ENCODE measurements around the gene CORO2B.

Gene CORO2B

GRCh38 chr15:68574629-68575028, 4.2 kb upstream of the CORO2B start:
- DNase-seq, result no peak

DNA sequence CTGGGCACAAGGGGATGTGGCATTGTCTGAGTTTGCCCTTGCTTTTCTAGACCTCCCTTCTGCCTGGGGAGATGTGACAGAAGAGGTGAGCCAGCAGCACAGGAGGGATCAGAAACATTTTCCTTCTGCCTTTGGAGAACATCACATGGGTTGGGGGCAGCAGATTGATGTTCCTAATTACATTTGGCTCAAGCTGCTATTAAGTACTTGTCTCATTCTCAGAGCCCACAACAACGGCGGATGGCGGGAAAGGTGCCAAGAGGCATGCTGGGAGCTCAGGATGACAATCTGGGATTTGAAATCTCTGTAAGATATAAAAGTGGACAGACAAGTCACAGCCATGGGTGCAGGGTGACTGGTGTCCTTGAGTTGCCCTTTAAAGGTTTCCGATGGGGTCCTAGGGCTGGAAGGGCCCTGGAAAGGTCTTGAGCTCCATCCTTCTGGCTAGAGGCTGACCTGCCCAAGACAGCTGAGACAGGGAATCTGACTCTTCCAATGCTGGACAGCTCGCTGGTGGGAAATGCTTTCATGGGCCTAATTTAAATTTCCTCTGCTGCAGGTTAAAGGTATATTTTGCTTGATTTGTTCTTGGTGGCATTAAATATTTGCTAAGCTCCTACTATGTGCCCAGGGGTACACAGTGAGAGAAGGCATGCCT, 2.4 kb upstream of the CORO2B start:
- no peak for DNase-seq

- no peak for DNase-seq
Observed at GRCh38 chr15:68578175-68578979, 416 bp upstream of the CORO2B start.

DNA sequence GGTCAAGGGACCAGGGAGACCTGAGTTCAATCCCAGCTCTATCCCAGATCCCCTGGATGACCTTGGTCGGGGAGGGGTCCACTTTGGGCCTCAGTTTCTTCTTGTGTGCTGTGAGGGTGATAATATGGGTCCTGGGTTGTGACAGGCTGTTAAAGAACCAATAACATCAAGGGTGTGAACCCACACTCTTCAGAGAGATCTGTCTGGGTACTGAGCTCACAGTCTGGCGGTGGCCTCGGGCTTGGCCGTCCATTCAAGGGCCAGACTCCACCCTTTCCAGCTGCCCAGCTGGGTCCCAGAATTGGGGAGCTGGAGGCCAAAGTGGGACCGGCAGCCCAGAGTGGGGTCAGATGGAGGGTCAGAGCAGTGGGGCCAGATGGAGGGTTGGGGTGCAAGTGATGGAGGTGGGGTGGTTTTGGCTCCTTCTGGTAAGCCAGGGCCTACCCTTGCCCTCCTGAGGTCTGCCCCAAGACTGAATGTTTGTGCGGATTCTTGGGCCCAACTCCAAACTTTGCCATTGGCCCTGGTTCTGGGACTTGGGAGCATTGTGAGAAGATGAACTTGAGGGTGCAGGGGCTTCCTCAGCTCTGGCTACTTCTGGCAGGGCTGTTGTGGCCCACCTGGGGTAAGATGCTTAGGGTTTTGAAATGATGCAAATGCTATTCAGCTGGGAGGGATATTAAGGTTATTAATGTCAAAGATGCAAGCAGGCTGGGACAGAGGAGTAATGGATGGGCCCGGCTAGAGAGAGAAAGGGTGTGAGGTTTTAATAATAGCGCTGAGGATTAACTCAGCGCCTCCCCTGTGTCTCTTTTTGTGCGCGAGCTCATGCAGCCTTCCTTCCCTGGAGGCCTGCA, 1.5 kb downstream of the CORO2B start:
- no peak for DNase-seq

GRCh38 chr15:68580883-68581155, 2.0 kb downstream of the CORO2B start:
- DNase-seq, result no peak

- no peak for DNase-seq
Observed at GRCh38 chr15:68581725-68582124, 2.9 kb downstream of the CORO2B start.

- no peak for DNase-seq
Observed at GRCh38 chr15:68582236-68582635, 3.4 kb downstream of the CORO2B start.

DNA sequence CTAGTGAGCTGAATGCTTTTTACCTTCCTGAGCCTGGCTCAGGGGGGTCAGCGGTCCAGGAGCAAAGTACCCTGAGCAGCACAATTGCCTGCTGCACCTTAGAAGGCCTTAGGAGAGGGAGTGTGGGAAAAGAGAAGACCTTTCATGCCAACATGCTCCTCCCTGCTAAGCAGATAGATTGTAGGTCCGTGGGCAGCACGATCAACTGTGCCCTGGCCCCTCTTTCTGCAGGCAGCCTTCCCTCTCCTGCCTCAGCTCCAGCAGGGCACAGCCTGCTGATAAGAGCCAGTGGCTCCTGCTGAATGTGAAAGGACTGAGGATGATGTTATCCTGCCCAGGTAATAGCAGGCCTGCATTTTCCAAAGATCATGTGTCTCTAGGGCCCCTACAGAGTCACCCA, 4.1 kb downstream of the CORO2B start:
- no peak for DNase-seq

DNA sequence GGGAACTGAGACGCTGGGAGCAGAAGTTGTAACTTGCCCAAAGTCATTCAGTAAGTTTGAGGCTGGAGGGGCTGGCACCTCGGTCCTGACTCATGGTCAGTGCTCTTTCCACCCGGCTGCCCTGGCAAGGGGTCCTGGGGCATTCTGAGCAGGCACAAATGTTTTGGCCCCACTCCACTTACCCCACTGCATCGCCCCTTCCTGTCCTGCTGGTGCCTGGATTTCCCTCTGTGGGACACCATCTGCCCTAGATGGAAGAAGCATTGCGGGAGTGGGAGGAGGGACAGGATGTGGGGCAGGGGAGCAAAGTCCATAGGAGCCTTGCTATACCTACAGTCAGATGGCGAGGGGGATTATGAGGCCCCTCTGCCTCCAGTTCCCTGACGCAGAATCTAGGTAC, 4.5 kb downstream of the CORO2B start:
- DNase-seq, result no peak

- DNase-seq, result no peak
Observed at GRCh38 chr15:68583936-68584755, 5.4 kb downstream of the CORO2B start.

- DNase-seq, result no peak
Observed at GRCh38 chr15:68584756-68585573, 6.2 kb downstream of the CORO2B start.

DNA sequence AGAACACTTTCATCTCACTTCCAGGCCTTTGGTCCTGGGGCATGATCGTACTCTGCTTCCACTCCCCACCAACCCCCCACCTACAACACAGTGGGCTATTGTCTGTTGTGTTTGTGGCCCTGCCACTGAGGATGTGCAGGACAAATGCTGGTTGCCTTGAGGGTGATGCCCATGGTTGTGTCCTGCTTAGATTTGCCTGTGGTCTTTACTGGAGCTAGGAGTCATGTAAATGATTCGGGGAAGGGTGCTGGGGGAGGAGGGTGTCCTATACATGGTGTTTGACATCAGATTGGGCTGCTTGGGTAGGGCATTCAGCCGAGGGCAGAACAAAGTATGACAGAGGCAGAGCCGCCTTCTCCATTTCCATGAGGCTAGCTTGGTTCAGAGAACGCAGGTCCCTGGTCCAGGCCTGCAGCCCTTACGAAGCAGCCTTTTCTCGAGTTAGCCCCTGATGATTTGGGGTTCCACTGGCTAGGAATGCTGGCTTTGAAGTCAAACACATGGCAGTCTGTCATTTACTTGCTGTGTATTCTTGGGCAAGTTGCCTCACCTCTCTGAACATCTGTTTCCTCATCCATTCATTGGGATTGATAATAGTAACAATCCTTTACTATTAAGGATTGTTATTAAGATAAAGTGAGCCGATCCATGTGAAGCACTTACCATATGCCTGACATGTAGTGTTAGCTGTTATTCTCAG, 6.9 kb downstream of the CORO2B start:
- DNase-seq, result no peak

DNA sequence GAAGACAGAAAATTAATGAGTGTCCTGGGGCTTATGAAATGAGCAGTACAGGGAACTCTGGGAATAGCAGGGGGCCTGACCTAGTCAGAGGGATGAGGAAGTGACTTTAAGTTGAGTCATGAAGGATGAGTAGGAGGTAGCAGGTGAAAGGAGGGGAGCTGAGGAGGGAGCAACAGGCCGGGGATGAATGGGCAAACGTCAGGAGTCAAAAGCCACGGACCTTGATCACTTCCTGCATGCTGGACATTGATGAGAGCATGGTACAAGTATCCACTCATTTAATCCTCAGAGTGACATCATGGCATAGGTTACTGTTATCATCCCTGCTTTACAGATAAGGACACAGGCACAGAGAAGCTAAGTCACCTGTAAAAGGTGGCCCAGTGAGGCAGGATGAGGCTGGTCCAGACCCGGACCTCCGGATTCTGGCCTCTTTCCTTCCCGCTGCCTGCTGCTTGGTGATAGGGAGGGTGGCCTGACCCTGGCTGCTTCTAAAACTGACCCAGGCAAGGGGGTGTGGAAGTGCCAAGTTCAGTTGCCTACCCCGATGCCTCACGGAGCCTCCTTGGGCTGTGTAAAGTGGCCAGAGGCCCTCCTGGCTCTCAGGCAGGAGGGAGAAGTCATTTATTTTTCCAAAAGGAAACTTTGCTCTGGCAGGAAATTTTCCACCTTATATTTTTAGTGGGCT, 7.6 kb downstream of the CORO2B start:
- no peak for DNase-seq

- DNase-seq, result no peak
Observed at GRCh38 chr15:68587769-68588385, 9.1 kb downstream of the CORO2B start.

DNA sequence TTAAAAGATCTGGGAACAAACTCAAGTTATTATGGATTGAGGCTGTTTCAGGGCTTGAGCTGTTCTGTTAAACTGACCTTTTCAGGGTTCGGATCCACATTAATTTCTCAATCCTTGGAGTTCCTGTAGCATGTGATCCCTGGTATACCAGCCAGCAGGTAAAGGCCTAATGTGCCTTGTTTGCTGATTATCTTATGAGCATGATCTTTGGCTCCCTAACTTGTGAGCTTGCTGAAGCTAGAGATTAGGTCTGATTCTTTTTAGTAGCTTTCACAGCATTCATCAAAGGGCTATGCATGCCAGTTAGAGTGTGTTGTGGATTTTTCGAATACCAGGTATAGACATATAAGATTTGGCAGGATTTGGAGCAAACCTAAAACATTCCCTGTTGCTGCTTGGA, 10.3 kb downstream of the CORO2B start:
- no peak for DNase-seq

- DNase-seq, result no peak
Observed at GRCh38 chr15:68589783-68590710, 11.3 kb downstream of the CORO2B start.

- DNase-seq, result no peak
Observed at GRCh38 chr15:68590721-68591389, 12.1 kb downstream of the CORO2B start.

- no peak for DNase-seq
Observed at GRCh38 chr15:68592054-68592453, 13.3 kb downstream of the CORO2B start.

Data from T-helper 1 cell (primary cell).